GM10248 (cell line): Measurements from ENCODE around the gene DPPA4.

Experiments
- CTCF ChIA-PET: fragments of 300-600 bp; sonication (Branson Sonifier 250); formaldehyde crosslinking; extraction: SDS; loops from one replicate; lab custom pipeline; 2021; ENCODE audit warnings: antibody characterized with exemption; lab: Yijun Ruan, JAX
- POLR2A ChIA-PET: fragments of 350-650 bp; sonication (Branson Sonifier 250); formaldehyde crosslinking; extraction: SDS; loops from one replicate; lab custom pipeline; 2020; ENCODE audit warnings: antibody characterized with exemption; lab: Yijun Ruan, JAX
- DNase-seq: peaks from one replicate; pipeline ENCODE4 v3.0.0; 2012; ENCODE audit errors: extremely low spot score
- CTCF ChIP-seq: IDR thresholded peaks from 2 replicates; pipeline ENCODE4 v1.5.1; 2012; ENCODE audit warnings: mild to moderate bottlenecking, low read depth; ENCODE audit errors: extremely low read depth, missing control alignments, control extremely low read depth

DPPA4 gene

GRCh38 chr3:109278546-109278945, 58.8 kb downstream of the DPPA4 start:
- no peak for DNase-seq
- CTCF ChIA-PET = interaction anchor here (0.7 to 1.5 kb wide), 2 partner anchors 10 to 16 kb away, joined by 3 to 4 read pairs; no protein-coding TSS in a partner anchor
- POLR2A ChIA-PET = no interaction called here
- TF ChIP-seq CTCF = no peak

- CTCF ChIA-PET = interaction anchor here (0.7 to 1.5 kb wide), 3 partner anchors 10 to 68 kb away, joined by 3 to 4 read pairs (median 3); no protein-coding TSS in a partner anchor
- POLR2A ChIA-PET = no interaction called here
- no peak for DNase-seq
- no peak for TF ChIP-seq CTCF
Observed at GRCh38 chr3:109278141-109278540, 59.2 kb downstream of the DPPA4 start.
